NCI-H82 treated with DMSO at 0.1 percent for 48 hours (cell line): Measurements from ENCODE around the gene PTPN18.

Experiments
- DNase-seq: peaks from one replicate; lab custom pipeline; 2025; ENCODE audit not compliant: unreplicated experiment; lab: John Stamatoyannopoulos, UW

Gene PTPN18

DNA sequence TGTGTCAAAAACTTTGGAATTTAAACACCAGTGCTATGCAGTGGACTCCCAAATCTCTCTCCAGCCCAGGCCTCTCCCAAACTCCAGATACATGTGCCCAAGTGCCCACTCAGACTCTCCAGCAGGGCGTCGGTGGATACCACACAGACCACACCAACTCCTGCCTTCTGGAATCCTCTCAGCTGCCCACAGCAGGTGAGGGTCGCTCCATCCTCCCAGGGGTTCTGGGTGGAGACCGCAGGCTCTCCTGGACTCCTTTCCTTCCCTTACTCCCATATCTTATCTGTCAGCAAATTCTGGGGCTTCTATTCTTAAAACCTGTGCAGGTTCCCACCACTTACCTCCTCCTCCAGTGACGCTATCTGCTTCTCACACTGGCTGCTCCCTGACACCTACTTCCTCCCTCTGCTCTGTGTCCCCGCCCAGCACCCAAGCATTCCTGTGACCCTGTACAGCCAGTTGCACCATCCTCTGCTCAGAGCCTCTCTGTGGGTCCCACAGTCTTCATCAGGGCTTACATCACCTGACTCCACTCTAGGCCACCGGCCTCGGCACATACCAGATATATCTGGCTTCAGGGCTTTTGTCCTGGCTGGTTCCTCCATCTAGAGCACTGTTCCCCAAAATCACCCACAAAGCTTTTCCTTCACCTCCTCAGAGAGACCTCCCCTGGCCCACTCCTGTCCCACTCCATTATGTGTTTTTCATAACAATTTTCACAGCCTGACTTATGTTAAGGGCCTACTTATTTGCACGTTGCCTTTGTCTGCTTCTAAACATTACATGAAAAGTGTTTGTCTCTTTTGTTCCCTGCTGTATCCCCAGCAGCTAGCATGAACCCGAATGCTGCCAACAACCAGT lies 15.7 kb upstream of the PTPN18 start:
- no peak for DNase-seq

DNA sequence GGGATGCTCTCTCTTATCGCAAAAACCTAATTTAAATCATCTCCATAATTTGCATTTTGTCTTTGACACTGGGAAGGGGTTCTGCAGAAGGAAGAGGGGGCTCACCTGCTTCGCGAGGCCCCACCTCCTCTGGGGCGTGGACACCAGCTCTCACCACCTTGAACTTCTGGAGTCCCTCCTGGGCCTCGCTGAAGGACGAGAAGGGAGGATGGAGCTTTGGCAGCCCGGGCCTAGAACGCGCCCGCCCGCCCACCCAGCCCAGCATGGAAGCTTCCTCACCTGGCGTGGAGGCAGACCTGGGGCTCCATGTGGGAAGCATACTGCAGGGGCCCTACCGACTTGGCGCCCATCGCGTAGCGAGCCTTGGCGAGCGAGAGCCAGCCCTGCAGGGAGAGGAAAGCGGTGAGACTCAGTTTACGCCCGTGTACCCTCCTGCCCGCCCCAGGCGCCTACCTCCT lies 14.3 kb upstream of the PTPN18 start:
- no peak for DNase-seq

DNA sequence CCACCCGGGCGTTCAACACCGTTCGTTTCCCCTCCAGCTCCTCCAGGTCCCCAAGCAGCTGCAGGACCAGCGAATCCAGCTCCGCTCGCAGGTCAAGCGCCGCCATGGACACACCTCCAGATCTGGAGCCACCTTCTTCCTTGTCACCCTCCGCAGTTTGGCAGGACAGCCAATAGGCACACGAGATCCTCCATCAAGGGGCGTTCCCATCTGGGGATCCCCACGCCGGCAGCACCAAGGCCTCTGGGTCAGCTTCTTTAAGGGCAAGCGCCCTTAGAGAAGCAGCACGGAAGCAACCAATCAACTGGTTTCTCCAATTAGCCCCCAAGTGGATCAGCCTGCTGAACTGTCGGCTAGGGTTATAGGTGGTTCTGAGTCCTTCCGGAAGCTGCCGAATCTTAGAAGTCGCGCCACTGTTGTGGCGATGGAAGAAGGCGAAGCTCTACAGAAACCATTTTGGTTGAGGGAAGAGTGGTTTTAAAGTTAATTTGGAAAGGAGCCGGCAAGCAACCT lies 13.8 kb upstream of the PTPN18 start:
- peak; percentile 90 for DNase-seq

DNA sequence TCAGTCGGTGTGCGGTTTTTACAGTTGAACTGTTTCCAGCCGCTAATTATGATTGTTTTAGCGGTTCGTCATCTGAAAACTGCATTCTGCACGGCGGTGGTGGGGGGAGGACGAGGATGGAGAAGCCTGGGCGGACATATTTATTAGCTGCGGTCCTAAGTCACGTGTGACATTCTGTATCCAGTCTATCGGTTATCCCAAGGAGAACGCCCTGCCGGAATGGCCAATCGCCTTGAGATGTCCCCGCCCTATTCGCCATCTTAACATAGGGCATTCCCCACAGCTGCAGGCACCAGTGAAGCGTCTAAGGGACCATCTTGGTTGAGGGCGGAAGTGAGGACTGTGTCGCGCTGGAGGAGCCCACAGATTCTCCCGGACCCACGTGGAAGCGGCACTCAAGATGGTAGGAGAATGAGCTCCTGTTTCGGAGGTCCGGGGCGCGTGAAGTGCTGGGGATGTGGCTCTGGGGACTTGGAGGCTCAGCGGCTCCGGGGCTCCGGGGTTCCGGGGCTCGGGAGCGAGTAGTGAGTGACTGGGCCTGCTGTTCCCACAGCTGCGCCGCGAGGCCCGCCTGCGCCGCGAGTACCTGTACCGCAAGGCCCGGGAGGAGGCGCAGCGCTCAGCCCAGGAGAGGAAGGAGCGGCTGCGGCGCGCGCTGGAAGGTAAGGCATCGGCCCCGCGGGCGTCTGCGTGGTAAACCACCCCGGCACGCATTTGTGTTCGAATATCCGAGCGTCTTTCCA lies 13.2 kb upstream of the PTPN18 start, which contains the start of gene IMP4:
IMP4 (plus strand) TSS at position 365 of the 743 bp plus-strand sequence; CDS start at position 401, 36 bp downstream.
- peak; percentile 97 for DNase-seq

DNA sequence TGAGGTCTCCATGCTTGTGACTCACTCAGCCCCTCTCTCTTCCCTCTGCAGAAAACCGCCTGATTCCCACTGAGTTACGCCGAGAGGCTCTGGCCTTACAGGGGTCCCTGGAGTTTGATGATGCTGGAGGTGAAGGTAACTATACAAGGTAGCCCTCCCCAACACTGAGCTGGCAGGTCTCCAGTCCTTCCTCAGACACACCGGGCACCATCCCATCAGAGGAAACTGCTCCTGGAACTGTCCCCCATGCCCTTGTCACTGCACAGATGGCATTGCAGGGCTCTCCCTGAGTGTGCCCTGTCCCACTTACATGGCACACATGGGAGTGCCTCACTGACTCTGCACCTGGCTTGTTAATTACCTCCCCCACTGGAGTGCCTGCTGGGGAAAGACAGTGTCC lies 11.3 kb upstream of the PTPN18 start:
- DNase-seq, result no peak

DNA sequence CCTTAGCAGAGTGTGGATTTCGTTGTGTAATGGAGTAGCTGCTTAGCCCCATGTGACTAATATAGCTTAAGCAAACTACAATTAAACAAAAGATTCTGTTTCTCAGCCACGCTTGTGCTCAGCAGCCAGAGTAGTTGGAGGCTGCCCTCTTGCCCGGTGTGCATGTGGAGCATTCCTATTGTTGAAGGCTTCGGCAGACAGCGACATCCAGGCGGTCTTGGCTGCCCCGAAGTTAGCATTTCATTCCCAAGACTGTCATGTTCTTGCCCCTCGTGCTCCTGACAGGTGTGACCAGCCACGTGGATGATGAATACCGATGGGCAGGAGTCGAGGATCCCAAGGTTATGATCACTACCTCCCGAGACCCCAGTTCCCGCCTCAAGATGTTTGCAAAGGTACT lies 10.8 kb upstream of the PTPN18 start:
- no peak for DNase-seq

DNA sequence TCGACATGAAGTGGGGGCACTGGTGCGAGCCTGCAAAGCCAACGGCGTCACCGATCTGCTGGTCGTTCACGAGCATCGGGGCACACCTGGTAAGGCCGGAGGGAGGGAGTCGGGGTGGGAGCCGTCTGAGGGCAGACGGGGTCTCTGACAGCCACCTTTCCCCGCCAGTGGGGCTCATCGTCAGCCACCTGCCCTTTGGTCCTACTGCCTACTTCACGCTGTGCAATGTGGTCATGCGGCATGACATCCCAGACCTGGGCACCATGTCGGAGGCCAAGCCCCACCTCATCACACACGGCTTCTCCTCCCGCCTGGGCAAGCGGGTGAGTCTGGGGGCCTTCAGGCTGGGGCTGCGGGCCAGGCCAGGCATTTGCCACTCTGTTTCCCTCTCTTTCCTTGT lies 10.2 kb upstream of the PTPN18 start:
- DNase-seq, result no peak

DNA sequence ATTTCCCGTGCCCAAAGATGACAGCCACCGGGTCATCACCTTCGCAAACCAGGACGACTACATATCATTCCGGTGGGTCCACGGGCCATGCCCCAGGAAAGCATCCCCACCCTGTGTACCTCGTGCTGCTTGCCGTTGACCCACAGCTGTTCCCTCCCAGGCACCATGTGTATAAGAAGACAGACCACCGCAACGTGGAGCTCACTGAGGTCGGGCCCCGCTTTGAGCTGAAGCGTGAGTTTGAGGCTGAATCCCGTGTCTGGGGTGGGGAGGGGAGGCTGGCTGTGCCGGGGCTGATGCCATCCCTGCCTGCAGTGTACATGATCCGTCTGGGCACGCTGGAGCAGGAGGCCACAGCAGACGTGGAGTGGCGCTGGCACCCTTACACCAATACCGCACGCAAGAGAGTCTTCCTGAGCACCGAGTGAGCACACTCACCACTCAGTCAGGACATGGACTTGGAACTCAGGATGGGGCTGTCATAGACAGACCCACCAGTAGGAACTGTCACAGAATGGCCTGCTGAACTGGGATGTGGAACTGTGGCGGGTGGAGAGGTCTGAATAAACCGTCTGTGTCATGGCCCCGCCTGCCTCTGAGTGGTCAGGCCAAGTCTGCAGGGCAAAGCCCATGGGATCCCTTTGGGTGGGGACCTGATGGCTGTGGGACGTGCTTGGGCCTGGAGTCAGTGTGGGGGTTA lies 9.7 kb upstream of the PTPN18 start:
- DNase-seq, result no peak

DNA sequence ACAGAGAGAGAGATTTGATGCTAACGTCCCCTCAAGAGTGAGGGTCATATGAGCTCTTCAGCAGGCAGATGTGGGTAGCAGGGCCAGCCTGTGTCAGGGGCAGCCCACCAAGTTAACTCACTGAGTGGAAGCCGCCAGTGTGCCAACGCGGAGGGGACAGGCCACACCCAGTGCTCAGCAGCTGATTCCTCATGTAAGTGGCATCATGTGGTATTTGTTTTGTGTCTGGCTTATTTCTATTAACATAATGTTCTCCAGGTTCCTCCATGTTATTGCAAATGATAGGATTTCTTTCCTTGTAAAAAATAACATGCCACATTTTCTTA lies 9.2 kb upstream of the PTPN18 start:
- no peak for DNase-seq

DNA sequence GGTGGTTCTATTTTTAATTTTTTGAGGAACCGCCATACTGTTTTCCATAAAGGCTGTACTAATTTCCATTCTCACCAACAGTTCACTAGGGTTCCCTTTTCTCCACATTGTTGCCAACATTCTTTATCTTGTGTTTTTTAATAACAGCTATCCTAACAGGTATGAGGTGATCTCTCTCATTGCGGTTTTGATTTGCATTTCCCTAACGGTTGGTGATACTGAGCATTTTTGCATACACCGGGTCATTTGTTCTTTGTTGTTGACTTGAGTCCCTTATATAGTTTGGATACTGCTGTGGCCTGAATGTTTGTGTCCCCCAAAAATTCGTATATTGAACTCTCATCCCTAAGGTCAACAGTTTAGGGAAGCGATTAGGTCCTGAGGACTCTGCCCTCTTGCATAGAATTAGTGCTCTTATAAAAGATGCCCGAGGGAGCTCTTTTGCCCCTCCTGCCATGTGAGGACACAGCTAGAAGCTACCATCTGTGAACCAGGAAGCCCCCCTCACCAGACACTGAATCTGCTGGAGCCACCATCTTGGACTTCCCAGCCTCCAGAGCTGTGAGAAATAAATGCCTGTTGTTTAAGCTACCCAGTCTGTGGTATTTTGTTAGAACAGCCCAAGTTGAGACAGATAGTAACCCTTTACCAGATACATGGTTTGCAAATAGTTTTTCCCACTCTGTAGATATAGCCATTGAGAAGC lies 8.5 kb upstream of the PTPN18 start:
- DNase-seq, result no peak

DNA sequence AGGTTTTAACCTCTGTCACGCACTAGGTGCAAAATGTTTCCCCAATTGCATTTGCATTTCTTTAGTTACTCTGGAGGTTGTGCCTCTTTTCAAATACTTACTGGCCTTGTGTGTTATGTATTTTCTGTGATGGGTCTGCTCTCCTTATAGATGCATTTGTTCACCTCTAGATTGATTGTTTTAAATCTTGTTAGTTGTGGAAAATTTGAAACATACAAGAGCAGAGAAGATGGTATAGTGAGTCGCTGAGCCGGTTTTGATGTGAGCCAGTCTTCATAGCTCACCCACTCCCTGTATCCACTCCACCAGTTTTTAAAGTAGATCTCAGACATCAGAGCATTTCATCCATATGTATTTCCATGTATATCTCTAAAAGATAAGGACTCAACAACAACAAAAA lies 6.7 kb upstream of the PTPN18 start:
- DNase-seq, result no peak

DNA sequence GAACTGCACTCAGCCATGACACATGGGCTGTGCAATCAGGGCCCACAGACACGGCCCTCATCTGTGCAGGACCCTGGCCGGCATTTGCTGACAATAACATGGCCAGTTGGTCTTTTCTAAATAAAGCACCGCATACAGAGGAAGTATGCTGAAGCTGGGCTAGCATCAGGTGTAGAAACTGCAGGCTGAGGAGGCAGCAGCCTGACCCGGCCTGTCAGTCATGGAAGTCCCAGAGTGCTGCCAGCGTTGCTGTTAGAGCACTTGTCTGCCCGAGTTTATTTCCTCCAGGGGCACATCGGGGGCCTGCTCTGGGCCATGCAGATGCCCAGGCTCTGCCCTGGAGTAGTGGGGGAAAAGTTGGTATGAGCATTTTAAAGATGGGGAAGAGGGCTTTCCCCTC lies 4.1 kb upstream of the PTPN18 start:
- DNase-seq, result no peak

DNA sequence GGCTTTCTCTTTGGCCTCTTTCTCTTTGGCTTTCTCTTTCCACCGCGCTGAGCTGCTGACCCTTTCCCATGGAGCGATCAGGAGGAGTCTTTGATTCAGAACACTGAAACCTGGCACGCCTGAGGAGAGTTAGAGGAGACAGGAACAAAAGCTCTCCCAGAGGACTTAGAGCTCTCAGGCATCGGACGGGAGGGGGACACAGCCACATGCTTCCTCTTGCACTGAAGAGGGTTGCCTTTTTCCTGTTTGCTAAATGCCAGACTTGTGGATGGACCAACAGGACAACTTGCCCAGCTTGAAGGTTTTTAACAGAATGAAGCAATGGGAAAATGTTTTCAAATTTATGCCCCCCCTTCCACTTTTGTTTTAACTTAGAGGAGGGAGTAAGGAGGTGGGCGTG lies 3.6 kb upstream of the PTPN18 start:
- DNase-seq, result no peak

DNA sequence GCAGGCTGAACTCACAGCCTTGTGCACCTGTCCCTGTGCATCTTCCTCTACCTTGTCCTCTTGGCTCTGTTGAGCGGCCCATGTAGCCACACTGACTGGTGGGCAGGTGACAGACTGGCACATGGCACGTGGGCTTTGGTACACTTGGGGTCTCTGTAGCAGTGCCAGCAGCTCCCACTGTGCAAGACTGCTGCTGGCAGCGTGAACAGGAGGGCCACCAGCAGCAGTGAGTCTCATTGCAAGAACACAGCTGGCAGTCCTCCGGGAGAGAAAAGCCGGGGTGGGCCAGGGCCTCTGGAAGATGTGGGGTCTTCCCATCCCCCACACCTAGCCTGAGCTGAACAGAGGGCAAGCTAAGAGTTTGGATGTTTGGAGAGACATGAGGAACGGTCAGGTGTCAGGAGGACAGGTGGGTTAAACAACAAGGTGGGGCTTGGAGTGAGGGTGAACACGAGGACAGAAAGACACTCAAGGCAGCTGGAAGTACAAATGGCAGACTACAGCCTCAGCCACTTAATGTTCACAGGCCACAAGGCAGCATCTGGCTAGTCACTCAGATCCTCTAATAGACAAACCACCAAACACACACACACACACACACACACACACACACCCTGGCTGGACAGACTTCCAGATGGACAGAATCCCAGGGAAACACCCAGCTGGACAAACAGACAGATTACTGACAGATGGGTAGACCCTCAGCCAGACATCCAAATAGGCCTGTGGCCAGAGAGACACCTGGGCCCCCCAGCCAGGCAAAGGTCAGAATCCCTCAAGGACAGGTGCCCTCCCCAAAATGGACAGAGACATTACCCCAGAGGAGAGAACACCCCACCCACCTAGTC lies 2.3 kb upstream of the PTPN18 start:
- DNase-seq, result no peak

DNA sequence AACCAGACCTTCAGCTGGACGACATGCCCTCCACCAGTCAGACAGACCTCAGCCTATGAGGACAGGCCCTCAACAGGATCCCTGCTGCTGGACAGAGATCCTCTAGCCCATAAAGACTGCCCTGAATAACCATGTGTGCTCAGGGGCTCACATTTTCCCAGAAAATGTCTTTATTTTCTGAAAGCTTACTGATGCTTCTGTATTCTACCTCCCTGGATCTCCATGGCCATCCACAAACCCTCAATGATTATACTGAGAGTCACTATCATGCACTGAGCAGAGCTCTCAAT lies 1.8 kb upstream of the PTPN18 start:
- no peak for DNase-seq

DNA sequence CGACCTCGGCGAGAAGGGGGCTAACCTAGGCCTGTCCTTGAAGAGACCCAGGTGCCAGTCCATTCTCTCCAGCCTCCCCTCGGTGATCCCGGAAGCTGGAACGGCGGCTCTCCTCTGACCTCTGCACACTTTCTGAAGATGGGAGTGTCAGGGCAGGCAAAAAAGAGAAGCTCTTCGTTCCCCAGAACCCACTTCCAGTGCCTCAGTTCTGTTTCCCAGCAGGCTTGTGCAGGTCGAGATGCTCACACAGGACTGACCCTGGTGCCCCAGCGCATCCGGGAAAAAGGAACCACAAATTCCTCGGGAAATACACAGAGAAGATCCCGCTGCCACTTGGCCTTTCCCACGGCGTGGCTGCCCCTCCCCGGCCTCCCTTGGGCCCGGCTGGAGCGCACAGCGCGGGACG lies 681 bp upstream of the PTPN18 start:
- no peak for DNase-seq

DNA sequence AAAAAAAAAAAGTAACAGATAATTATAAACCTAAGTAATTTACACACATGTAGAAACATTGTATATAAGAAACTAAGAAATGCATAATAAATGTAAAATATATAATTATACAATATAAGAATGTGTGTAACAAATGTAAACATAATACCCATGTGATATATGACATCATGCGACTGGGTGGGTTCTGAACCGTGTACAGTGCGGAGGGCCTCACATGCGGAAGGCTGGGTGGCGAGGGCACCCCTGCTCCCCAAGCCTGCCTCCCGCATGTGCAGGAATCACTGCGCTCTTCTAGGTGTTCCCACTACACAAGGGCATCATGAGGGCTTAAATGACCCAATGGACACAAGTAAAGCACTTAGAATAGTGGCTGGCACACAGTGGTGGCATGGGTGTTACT lies 2.0 kb downstream of the PTPN18 start:
- no peak for DNase-seq

DNA sequence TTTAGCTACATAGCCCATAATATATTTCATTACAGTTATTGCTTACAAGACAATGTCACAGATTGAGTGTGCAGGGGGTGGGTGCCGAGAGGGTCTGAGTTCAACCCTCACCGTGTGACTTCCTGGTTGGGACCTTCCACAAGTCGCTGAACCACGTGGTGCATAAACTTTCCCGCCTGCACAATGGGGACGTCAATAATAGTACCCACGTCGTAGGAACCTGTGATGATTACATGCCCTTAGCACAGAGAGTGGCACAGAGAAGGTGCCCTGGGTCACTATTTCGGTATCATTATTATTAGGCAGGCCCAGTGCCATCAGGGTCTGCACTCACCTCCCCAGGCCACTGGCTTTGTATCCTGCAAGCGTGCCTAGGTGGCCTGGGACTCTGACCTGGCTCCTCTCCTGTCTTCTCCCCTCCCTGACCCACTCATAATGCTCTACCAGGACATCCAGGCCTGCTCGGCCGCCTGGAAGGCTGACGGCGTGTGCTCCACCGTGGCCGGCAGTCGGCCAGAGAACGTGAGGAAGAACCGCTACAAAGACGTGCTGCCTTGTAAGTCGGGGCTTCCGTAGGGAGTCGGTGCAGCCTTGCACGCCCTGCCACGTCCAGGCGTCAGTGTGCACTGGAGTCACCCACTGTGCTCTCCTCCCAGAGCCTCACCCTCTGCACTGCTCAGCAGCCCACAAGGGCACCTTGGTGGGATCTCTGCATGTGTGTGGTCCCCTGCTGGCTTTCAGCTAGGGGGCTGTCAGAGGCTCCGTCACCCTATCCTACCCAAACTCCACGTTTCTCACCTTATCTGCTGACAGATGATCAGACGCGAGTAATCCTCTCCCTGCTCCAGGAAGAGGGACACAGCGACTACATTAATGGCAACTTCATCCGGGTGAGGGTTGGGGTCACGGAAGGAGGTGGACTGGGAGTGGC lies 2.8 kb downstream of the PTPN18 start:
- DNase-seq, result no peak

DNA sequence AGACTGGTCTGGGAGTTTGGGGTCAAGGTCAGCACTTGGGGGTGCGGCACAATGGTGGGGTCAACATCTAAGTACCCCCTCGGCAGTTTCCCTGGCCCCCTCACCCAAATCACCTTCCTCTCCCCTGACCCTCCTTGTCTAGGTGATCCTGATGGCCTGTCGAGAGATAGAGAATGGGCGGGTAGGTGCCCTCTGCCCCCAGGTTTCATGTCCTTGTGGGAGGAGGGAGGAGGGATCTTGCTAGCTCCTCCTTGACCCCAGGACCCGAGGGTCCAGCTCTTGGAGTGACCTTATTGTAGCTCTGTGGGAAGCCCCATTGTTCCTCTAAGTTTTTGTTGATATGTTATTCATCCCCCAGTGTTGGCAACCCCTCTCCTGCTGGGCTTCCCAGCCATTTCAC lies 3.6 kb downstream of the PTPN18 start:
- DNase-seq, result no peak
